Endothelial cell of umbilical vein (primary cell): ENCODE data around the gene PKDREJ.

Experiments
- EZH2 ChIP-seq: IDR thresholded peaks from 2 replicates; pipeline ENCODE4 v1.6.1; 2012; ENCODE audit warnings: borderline replicate concordance, low read depth, mild to moderate bottlenecking, moderate library complexity, low read length, inconsistent platforms; ENCODE audit not compliant: severe bottlenecking
- FOS ChIP-seq: IDR thresholded peaks from 2 replicates; pipeline ENCODE4 v1.6.1; 2011; ENCODE audit warnings: mild to moderate bottlenecking, low read length, moderate library complexity, borderline replicate concordance; ENCODE audit not compliant: insufficient read depth
- GATA2 ChIP-seq: IDR thresholded peaks from 2 replicates; pipeline ENCODE4 v1.7.0; 2011; ENCODE audit warnings: low read depth, mild to moderate bottlenecking, moderate library complexity, mixed read lengths, low read length; ENCODE audit not compliant: insufficient read length, insufficient read depth
- MAX ChIP-seq: IDR thresholded peaks from 2 replicates; pipeline ENCODE4 v1.6.1; 2011; ENCODE audit not compliant: insufficient read depth, insufficient read length
- POLR2A ChIP-seq: IDR thresholded peaks from 2 replicates; pipeline ENCODE4 v1.6.1; 2012; ENCODE audit warnings: low read depth, mild to moderate bottlenecking, control low read depth, low read length
- POLR2AphosphoS5 ChIP-seq: IDR thresholded peaks from 2 replicates; pipeline ENCODE4 v1.6.1; 2012; ENCODE audit warnings: low read depth, mild to moderate bottlenecking, control low read depth, low read length, moderate library complexity; ENCODE audit not compliant: insufficient read depth
- TF ChIP-seq, protein P1 (sequence below), 2 donors: IDR thresholded peaks; 1 replicate in 1 of 2; 2 replicates in 1 of 2; pipeline ENCODE4 v1.5.1; 2011; ENCODE audit warnings: low read length in 2 of 2, mild to moderate bottlenecking in 2 of 2, moderate library complexity in 2 of 2, control low read depth in 1 of 2, inconsistent platforms in 1 of 2, low read depth in 1 of 2; ENCODE audit not compliant: insufficient read depth in 1 of 2; ENCODE audit errors: extremely low read depth in 1 of 2

GRCh38 chr22:46245511-46245910 is 17.6 kb downstream of the PKDREJ start:
- TF ChIP-seq, protein P1, sequence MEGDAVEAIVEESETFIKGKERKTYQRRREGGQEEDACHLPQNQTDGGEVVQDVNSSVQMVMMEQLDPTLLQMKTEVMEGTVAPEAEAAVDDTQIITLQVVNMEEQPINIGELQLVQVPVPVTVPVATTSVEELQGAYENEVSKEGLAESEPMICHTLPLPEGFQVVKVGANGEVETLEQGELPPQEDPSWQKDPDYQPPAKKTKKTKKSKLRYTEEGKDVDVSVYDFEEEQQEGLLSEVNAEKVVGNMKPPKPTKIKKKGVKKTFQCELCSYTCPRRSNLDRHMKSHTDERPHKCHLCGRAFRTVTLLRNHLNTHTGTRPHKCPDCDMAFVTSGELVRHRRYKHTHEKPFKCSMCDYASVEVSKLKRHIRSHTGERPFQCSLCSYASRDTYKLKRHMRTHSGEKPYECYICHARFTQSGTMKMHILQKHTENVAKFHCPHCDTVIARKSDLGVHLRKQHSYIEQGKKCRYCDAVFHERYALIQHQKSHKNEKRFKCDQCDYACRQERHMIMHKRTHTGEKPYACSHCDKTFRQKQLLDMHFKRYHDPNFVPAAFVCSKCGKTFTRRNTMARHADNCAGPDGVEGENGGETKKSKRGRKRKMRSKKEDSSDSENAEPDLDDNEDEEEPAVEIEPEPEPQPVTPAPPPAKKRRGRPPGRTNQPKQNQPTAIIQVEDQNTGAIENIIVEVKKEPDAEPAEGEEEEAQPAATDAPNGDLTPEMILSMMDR (IDR thresholded peaks at IDR 0.05; ENCODE audit: extremely low read depth in 1 of 2, insufficient read depth in 1 of 2, low read depth in 1 of 2, low read length in 2 of 2) = no peak
- TF ChIP-seq EZH2 (no peak), POLR2A (no peak), POLR2AphosphoS5 (no peak), MAX (no peak), FOS (no peak), GATA2 (no peak)
